GM10847 (cell line): ENCODE data around the gene CDH9.

Experiments used
- POLR2A ChIP-seq: IDR thresholded peaks from 2 replicates; pipeline ENCODE4 v1.6.1; 2011; ENCODE audit not compliant: insufficient read length; ENCODE audit errors: extremely low read depth

The CDH9 gene

GRCh38 chr5:27009540-27009915 is 28.9 kb downstream of the CDH9 start:
- TF ChIP-seq POLR2A = no peak

DNA sequence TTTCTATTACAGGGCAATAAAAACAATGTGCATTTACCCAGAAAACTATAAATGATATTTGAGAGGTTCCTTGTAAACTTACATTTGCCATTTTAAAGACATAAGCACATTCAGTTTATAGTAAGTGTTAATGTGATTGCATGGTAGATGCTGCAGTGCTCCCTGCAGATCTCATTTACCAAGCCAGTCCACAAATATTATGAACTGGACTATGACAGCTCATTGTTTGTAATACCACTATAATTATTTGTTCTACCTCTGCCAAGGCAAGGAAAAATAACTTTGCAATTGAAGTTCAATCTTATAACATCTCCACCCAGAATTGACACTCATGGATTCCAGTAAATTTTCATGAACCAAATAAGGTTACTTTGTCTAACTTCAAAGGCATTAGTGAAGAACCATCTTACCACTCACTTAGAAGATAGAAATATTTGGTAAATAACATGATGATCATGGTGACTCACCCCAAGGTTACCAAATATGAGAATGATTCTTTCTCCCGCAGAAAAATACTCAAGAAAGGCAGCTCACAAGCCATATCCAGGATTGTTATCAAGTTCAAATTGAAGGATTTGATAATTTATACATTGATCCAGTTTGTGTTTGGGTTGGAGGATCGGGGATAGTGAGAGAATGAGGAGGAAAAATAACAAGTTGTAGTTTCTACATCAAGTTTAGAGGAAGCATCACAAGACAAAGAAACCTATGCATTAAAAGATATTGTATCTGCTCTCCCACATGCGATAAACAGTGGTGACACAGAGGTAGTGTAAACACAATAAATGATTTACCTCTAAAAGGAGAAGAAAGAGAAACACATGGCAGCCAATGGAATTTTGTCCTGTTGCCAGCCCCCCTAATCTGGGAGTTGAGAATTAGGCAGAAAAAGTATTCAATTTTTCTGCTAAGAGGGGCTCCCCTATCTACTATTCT is 29.5 kb downstream of the CDH9 start:
- TF ChIP-seq POLR2A = no peak

GRCh38 chr5:27007121-27007520 is 31.3 kb downstream of the CDH9 start:
- no peak for TF ChIP-seq POLR2A

- TF ChIP-seq POLR2A = no peak
Observed at GRCh38 chr5:26986985-26987384, 51.4 kb downstream of the CDH9 start.

DNA sequence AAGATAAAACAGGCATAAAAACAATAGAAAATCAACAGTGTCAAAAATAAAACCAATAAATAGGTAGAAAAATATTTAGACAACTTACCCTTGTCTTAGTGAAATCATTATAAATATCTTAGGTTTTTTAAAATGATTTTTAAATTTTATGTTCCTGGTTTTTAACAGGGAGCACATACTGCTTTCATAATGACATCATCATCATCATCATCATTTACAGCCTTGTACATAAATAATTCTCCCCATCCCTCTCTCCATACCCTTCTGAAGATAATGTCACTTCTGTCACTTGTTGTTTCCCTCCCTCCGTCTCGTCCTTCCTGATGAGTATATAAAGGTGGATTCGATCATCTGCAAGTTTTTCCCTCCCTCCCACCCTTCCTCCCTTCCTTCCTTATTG is 56.6 kb downstream of the CDH9 start:
- TF ChIP-seq POLR2A = no peak

DNA sequence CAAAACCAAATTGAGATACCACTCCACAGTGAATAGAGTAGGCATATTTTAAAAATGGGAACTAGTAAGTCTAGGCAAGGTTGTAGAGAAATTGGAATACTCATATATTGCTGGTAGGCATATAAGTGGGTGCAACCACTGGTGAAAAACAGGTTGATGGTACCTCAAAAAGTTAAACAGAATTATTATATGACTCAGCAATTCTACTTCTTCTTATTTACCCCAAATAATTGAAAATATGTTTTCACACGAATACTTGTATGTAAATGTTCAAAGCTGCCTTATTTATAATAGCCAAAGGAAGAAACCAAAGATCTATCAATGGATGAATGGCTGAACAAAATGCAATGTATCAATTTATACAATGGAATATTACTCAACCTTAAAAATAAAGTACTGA is 79.1 kb downstream of the CDH9 start:
- TF ChIP-seq POLR2A = no peak

DNA sequence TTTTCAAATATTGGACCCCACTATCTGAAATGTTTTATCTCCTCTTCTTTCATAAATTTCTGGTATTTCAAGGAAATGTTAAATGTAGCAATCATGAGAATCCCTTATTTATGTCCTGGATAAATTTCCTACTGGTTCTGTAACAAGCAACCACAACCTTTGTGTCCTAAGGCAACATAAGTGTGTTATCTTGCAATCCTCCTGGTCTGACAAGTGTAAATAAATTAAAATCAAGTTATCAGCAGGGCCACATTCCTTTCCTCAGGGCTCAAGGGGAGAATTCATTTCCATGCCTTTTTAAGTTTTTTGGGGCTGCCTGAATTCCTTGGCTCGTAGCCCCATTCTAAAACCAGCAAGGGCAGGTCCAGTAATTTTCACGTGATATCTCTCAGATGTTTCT is 83.2 kb downstream of the CDH9 start:
- no peak for TF ChIP-seq POLR2A

DNA sequence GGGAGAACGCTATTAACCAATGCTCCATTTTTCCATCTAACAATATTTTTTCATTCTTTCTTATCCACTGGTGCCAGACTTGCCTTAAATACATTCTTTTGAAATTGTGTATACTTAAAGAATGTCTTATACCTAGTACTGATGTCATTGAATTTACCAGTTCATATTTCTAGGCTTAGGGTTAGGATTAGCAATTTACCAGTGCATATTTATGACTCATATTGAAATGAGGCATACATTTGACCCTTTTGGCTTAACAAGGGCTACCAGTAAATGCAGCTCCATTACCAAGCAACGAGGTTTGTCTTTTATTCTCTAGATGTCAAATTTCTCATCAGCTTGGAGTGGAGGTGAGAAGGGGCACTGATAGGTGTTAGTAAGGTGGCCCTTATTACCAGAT is 89.5 kb downstream of the CDH9 start:
- no peak for TF ChIP-seq POLR2A

DNA sequence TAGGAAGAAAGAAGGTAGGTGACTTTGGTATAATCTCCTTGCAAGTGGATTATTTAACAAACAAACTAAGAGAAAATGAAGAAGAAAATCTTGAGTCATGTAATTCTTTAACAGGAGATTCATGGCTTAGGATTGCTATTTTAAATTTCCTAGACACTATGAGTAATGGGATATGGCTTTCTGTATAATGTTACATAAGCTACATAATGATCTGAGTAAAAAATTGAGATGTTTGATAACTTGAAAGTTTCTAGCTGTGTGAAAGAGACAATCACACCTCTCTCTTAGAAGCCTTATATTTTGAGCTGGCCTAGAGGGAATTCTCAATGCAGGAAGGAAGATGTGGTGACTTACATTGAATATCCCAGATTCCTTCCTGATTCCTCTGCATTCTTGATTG is 92.5 kb downstream of the CDH9 start:
- no peak for TF ChIP-seq POLR2A

DNA sequence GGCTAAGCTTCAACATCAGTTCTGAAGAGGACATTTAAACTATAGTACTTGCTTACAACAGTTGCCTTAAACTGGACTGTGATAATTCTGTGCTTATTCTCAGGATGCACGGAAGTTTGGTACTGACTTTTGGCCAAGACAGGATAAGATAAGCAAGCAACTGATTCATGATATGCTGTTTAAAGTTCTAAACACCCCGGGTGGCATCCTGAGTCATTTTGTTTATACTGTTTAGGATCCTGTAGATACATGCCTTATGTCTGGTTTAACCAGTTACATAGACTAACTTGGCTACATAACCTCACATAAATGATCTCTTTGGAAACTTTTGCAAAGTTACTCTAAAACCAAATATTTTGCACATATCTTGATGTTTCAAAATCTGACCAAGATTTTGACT is 95.9 kb downstream of the CDH9 start:
- no peak for TF ChIP-seq POLR2A

DNA sequence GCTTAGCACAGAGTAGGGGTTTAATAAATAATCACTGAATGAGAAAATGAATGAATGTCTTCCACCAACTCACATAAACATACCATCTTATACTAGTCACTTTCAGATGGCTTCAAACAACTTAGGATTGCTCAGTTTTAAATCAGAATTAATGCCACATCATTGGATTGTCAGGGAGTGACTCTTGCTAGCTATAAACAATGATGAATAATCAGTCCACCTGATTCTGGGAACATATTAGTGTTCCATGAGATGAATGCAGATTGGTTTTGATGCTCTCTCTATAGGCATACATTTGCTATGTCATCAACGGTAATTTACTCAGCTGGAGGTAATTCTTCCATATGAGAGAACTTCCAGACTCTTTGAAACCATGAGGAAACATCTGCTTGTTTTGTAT is 97.4 kb downstream of the CDH9 start:
- TF ChIP-seq POLR2A = no peak

- no peak for TF ChIP-seq POLR2A
Observed at GRCh38 chr5:26932238-26932637, 106.1 kb downstream of the CDH9 start.

DNA sequence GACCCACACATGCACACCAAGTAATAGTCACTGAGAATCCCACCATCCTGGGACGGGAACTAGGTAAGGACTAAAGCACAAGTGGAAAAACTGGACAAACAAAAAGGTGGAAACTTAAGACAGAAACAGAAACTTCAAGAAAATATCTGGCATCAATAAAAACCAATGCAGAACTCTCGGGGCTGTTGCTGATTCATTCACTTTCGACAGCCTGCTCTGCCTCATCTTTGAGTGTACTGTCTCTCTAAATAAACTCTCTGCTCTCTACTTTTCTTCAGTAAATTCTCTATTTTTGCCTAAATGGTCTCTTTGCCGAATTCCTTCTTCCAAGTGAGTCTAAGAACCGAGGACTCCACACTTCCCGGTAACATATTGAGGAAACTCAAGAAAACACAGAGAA is 116.9 kb downstream of the CDH9 start:
- no peak for TF ChIP-seq POLR2A

- no peak for TF ChIP-seq POLR2A
Observed at GRCh38 chr5:26903469-26903868, 134.9 kb downstream of the CDH9 start.

- TF ChIP-seq POLR2A = no peak
Observed at GRCh38 chr5:26894719-26895263, 143.6 kb downstream of the CDH9 start.

DNA sequence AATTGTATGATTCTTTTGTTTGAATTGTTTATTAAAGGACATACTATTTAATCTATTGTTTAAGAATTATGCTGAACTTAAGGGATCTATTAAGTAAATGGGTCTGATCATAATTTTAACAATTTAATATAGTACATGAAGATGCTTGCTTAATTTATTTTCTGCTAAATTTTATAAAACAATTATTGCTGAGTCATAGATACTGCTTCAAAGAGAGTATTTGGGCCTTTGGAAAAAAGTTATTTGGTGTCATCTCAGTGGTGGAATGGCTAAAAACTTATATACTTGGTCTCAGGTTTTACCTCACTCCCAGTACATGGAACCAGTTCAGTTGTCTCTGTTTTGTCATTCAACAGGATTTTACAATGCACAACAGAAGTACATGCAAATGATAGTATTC is 145.3 kb downstream of the CDH9 start:
- no peak for TF ChIP-seq POLR2A

GRCh38 chr5:26889815-26890214 is 148.6 kb downstream of the CDH9 start:
- no peak for TF ChIP-seq POLR2A
